Myocyte (in vitro differentiated cells): ENCODE results near the gene TMEM164. TPM values are rescaled to one million over a fixed set of nuclear protein-coding genes. Genes with fewer than 3 reads are reported as not detected.
A peak's percentile ranks its signal among the peaks of the same experiment; 100 is the strongest.

ENCODE experiments used
- DNase-seq: peaks from one replicate; pipeline ENCODE4 v3.0.0-alpha.2; 2012; ENCODE audit warnings: low read depth
- total RNA-seq: library from RNA; depleted of rRNA; stranded (reverse); fragments of >200 nt; gene quantifications from 2 replicates; pipeline ENCODE4 v1.2.3, GENCODE V29; 2014

Gene TMEM164
- total RNA-seq, 1 donor from 2014 or later, result 21.6 TPM

GRCh38 chrX:110066488-110067225 lies 63.7 kb downstream of the TMEM164 start:
- DNase-seq, result no peak

GRCh38 chrX:110070970-110071369 lies 68.1 kb downstream of the TMEM164 start:
- no peak for DNase-seq

DNA sequence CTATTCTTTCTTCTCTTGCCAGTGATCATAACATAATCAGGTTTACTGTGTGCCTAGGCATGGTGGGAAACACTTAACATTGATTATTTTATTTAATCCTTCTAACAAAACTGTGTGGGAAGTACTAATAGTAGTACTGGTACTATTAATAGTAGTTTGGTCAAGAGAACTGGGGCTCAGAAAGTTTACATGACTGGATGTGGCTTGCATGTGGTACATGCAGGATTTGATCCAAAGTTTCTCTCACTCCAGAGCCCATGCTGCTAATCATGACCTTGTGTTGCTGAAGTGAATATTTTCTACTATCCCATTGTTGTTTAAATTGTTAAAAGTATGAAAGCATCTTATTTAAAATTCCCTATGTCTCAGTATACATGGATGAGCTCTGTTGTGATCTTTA lies 78.4 kb downstream of the TMEM164 start:
- DNase-seq, result no peak

GRCh38 chrX:110081740-110082139 lies 78.8 kb downstream of the TMEM164 start:
- DNase-seq, result no peak

- peak; percentile 10 for DNase-seq
These were observed 79.2 kb downstream of the TMEM164 start for GRCh38 chrX:110082161-110082560.

DNA sequence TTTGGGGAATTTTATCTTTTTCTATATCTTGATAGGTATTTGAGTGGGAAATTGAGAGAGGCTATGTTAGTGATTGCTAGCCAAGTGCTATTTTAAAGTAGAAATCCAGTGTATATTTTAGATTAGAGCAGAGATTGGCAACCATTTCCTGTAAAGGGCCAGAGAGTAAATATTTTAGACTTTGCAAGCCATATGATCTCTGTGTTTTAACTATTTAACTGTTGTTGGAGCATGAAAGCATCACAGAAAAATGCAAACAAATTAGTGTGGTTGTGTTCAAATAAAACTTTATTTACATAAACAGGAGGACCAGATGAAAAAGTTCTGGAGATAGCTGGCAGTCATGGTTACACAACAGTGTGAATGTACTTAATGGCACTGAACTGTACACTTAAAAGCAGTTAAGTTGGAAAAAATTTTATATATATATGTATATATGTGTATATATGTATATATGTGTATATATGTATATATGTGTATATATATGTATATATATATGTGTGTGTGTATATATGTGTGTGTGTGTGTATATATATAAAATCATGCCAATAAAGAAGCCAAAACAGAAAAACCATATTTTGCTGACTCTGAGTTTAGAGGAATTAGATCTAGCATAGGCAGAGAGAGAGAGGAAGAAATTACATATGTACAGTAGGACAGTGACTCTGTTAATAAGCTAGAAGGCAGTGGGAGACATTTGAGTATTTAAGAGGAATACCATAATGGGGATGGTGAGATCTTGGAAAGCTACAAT lies 83.4 kb downstream of the TMEM164 start:
- no peak for DNase-seq

- DNase-seq, result peak; percentile 34
These were observed 84.1 kb downstream of the TMEM164 start for GRCh38 chrX:110086916-110087484.

- peak; percentile 8 for DNase-seq
These were observed 84.8 kb downstream of the TMEM164 start for GRCh38 chrX:110087485-110088356.

GRCh38 chrX:110089656-110090403 lies 86.9 kb downstream of the TMEM164 start:
- peak; percentile 6 for DNase-seq

DNA sequence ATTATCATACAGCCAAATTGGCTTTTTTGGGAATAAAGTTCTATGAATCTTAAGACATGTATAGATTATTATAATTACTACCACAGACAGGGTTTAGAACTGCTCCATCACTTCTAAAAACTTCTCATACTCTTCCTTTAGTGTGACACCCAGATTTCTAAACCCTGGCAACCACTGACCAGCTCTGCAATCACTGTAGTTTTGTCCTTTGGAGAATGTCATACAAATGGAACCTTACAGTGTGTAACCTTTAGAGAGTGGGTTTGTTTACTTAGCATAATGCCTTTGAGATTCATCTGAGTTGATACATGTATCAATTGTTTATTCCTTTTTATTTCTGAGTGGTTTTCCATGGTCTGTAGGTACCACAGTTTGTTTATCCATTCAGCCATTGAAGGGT lies 95.0 kb downstream of the TMEM164 start:
- DNase-seq, result no peak

DNA sequence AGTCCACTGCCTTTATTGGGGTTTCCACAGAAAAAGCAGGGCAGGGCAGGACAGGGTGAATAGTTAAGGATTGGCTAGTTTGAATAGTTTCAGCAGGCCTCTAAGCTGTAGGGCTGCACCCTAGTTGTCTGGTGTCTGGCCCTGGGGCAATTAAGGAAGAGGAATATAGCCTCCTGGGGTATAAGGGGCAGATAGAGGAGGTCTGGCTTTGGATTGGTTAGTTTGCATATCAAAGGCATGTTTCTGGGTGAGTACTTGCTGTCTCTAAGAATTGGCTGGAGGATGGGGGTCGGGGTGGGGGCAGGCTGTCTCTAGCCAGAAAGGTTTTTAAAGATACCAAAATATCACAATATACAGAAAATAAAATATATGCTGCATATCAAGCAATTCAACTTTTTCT lies 100.4 kb downstream of the TMEM164 start:
- no peak for DNase-seq

GRCh38 chrX:110104078-110104477 lies 101.2 kb downstream of the TMEM164 start:
- no peak for DNase-seq

DNA sequence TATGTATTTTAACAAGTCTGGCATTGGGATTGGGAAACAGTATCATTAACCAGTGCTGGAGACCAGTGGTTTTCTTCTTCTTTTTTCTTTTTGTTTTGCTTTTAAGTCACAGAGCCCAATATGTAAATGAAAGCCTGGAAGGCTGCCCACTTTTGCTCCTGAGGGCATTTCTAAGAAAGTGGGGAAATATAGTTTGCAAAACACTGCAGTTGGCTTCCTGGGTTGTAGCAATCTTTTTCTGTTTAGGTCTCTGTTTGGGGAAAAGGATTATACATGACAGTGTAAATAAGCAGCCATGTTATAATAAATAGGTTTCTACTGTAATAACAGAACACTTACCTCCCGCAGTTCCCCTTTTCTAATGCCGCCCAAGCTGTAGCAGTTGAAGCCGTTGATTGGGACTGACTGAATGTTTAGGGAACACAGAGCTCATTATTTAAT lies 105.5 kb downstream of the TMEM164 start:
- DNase-seq, result no peak

GRCh38 chrX:110114260-110114776 lies 111.4 kb downstream of the TMEM164 start:
- DNase-seq, result no peak

DNA sequence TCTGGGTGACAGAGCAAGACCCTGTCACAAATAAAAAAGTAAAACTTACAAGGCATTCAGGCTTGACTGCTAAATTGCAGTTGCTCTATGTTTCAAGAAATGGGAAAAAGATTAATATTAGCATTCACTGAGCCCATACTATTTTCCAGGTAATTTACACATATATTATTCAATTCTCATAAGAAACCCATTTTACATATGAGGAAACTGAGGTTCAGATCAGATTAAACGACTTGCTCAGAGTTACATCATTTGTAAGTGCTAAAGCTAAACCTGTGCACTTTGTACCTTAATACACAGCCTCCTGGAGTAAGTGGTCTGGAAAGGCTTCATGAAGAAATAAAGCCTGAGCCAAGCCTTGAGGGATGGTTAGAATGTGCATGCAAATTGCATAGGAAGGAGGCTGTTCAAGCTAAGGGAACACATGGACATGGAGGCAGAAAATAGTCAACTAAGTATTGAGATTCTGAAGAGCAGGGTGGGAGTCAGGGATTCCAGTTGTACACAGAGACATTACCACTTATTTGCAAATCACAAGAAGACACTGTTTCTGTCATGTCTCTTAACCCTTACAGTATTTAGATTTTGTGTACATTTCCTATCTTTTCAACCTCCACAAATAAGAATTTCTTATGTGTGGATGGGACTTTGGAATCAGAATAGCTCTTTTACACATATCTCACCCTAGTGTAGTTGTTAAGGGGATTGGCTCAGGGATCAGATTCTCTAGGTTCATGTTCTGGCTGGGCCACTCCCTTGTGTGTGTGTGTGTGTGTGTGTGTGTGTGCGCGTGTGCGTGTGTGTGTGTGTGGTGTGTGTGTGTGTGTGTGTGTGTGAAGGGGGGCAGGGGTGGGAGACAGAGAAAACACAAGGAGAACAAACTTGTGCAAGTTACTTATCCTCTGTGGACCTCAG lies 113.4 kb downstream of the TMEM164 start:
- no peak for DNase-seq

DNA sequence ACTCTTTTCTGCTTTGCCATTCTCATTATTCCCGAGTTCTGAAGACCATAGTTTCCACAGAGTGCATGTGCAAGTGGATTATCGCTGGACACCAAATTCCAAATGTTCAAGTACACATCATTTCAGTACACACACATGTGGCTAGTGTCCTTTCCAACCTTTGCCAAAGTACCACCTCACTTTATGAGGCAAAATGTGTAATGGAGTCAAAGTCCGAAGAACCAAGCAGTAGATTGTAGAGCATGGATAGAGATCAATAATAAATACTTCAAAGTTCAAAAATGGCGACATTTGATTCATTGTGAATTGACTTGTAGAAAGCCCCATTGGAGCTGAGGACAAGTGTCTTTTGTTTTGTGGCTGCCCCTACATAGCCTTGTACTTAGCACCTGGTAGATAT lies 115.6 kb downstream of the TMEM164 start:
- DNase-seq, result no peak

DNA sequence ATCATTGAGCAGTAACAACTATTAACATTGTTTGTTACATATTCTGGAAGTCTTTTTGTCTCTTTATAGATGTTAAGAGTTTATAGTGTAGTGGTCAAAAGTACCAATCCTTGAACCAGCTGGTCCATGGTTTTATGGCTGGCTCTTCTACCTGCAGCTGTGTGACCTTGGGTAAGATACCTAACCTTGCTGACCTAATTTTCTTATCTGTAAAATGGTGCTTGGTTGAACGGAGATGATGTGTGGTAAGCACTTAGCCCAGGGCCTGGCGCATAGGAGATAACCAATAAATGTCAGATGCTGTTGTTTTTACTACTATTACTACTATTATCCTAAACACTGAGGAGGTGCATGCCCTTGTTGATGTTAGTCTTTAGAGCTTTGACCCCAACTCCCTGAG lies 116.6 kb downstream of the TMEM164 start:
- no peak for DNase-seq

DNA sequence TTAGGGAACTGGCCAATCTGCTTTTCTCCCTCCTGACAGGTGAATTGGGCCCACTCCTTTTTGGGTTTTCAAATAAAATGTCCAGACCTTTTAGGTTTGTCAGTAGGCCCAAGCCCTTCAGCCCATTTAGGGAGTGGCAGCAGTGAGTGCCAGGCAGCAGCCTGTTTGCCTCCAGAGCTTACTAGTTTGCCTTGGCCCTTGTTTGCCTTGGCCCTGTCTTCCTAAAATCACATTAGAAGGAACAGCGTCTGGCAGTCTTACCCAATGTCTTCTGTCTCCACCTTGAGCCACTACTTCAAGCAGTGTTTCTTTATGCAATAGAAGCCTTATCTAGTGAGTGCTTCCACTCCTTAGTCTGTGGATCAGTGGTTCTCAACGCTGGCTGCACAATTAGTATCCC lies 117.1 kb downstream of the TMEM164 start:
- no peak for DNase-seq

DNA sequence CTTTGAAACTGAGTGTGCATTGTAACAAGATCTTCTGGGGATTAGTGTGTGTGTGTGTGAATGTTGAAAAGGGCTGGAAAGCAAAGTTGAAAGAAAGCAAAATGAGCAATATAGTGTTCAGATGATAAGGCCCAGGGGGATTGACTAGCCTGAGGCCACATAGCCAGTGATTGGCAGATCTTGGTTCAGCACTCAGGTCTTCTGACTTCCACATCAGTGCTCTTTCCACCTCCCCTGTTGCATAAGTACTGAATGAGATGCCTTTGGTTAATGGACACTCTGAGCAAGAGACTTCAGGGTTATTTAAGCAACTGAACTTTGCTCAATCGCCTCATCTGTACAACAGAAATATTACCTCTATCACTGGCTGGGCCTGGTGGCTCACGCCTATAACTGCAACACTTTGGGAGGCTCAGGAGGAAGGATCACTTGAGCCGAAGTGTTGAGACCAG lies 120.4 kb downstream of the TMEM164 start:
- no peak for DNase-seq
